GM12873 (cell line): ENCODE results near the gene PLA2G3.

ENCODE experiments used
- TF ChIP-seq, protein P1 (sequence below): IDR thresholded peaks from 2 replicates; pipeline ENCODE4 v1.5.1; 2012; ENCODE audit warnings: low read depth, mild to moderate bottlenecking, moderate library complexity, low read length, control low read depth; ENCODE audit not compliant: insufficient read depth; ENCODE audit errors: missing control alignments

The PLA2G3 gene, protein sequence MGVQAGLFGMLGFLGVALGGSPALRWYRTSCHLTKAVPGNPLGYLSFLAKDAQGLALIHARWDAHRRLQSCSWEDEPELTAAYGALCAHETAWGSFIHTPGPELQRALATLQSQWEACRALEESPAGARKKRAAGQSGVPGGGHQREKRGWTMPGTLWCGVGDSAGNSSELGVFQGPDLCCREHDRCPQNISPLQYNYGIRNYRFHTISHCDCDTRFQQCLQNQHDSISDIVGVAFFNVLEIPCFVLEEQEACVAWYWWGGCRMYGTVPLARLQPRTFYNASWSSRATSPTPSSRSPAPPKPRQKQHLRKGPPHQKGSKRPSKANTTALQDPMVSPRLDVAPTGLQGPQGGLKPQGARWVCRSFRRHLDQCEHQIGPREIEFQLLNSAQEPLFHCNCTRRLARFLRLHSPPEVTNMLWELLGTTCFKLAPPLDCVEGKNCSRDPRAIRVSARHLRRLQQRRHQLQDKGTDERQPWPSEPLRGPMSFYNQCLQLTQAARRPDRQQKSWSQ

DNA sequence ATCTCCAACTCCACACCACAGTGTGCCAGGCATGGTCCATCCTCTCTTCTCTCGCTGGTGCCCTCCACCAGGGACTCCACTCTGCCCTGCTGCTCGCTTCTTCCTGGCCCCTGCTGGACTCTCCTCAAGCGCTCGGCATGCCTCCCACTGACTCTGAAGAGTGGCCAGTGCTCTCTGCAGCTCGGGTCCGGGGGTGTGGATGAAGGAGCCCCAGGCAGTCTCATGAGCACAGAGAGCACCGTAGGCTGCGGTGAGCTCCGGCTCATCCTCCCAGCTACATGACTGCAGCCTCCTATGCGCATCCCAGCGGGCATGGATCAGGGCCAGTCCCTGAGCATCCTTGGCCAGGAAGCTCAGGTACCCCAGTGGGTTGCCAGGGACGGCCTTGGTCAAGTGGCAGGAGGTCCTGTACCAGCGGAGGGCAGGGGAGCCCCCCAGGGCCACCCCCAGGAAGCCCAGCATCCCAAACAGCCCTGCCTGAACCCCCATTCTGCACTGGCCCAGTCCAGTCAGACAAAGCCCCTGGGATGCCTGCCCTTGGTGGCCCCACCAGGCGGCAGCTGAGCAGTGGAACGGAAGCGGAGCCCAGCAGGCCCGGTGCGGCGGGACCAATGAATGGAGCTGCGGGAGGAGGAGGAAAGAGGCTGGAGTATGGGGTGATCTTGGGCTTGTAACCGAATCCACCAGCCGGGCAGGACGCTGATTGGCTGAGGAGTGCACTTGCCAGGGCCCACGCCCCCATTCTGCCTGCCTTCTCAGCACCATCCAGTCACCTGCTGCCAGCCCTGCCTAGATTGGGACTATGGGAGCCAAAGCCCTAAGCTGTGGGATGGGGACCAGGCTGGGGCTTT lies at the start of gene PLA2G3:
Gene PLA2G3, minus strand, starts transcription at position 643 of the 851 bp plus-strand sequence. Its CDS starts 154 bp downstream, at position 489.
- TF ChIP-seq, protein P1, sequence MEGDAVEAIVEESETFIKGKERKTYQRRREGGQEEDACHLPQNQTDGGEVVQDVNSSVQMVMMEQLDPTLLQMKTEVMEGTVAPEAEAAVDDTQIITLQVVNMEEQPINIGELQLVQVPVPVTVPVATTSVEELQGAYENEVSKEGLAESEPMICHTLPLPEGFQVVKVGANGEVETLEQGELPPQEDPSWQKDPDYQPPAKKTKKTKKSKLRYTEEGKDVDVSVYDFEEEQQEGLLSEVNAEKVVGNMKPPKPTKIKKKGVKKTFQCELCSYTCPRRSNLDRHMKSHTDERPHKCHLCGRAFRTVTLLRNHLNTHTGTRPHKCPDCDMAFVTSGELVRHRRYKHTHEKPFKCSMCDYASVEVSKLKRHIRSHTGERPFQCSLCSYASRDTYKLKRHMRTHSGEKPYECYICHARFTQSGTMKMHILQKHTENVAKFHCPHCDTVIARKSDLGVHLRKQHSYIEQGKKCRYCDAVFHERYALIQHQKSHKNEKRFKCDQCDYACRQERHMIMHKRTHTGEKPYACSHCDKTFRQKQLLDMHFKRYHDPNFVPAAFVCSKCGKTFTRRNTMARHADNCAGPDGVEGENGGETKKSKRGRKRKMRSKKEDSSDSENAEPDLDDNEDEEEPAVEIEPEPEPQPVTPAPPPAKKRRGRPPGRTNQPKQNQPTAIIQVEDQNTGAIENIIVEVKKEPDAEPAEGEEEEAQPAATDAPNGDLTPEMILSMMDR, result no peak

DNA sequence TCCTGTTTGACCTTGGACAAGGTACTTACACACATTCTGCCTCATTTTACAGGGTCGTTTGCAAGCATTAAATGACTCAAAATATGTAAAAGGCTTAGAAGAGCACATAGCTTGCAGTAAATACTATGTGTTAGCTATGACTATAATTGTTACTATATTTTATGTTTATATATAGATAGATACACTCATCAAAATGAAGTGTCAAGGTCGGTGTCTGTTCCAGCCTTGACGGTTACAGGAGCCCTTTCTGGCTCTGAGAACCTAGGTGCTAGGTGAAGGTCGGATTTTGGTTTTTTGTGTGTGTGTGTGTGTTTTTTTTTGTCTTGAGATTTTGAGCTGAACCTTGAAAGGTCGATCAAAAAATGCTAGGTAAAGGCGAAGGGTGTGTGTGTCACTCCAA lies 47.3 kb upstream of the PLA2G3 start:
- TF ChIP-seq, protein P1, result no peak

DNA sequence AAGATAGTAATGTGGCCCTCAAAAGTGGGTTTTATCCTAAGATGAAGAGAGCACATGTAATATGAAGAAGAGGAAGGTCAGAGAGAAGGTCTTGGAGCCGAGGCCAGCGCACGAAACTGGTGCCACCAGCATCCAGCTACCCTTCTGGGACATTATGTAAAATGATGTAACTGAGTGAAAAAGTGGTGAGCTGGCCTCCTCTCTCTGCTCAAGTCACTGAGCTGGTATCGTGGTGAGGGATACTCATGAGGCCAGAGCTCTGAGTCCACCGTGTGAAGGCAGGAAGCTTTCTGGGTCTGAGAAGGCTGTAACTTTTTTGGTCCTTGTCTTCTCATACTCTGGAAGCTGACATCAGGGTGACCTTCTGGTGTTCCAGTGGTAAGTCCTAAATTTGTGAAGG lies 44.7 kb upstream of the PLA2G3 start:
- TF ChIP-seq, protein P1, result no peak

DNA sequence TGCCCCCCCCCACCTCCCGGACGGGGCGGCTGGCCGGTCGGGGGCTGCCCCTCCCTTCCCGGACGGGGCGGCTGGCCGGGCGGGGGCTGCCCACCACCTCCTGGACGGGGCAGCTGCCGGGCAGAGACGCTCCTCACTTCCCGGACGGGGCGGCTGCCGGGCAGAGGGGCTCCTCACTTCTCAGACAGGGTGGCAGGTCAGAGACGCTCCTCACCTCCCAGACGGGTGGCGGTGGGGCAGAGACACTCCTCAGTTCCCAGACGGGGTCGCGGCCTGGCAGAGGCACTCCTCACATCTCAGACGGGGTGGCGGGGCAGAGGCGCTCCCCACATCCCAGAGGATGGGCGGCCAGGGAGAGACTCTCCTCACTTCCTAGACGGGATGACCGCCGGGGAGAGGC lies 43.7 kb upstream of the PLA2G3 start:
- TF ChIP-seq, protein P1, result no peak

DNA sequence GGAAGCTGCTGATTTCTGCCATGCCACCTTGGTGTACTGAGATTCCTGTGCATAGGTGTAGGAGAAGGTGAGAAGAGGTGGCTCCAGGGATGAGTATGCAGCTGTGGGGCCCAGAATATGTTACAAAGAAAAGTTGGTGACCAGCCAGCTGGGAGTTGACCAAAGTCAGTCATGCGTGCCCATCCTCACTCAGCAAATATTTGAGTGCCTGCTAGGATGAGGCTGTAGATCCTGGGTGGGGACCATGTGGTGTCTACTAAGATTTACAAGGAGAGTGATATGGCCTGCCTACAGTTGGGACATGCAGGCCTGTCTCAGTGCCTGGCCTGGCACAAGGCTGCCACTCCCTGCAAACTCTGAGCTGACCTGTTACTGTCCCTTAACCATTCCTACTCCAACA lies 39.0 kb upstream of the PLA2G3 start:
- TF ChIP-seq, protein P1, result no peak

DNA sequence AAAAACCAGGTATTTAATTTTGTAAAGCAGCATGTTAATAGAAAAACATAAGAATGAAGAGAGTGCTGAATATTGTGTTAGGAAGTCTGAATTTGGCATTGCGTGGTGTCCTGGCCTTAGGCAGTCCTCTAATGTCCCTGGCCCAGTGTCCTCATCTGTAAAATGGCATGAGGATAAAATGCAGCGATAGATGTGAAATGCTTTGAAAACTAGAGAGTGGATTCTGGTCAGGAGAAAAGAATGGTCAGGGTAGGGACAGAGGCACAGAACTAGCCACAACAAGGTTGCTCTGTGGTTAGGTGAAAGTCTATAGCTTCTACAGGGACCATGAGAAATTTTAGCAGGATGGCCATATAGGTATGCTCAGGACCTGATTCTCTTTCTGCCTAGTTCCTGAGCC lies 38.6 kb upstream of the PLA2G3 start:
- TF ChIP-seq, protein P1, result no peak
